Measurements from ENCODE around the gene GON4L. TPM values are rescaled to one million over a fixed set of nuclear protein-coding genes. Genes with fewer than 3 reads are reported as not detected.

The GON4L gene
- total RNA-seq, 1 experiment from 2014 or later, result 53.4 TPM

- Histone ChIP-seq H4K20me1 (ENCODE audit: control insufficient read depth, insufficient read depth, insufficient read length) (no peaks in the 10 kb centered on the region), H4K8ac (replicated peaks; ENCODE audit: insufficient read length, low read depth, low read length) (no peak overlapping the region), H3K56ac (ENCODE audit: insufficient read length, low read depth, low read length) (no peak overlapping the region), H2BK120ac (ENCODE audit: low read depth, low read length, poor library complexity, severe bottlenecking) (no peak overlapping the region), H3K4me2 (ENCODE audit: insufficient read depth, insufficient read length, low read length) (no peak overlapping the region), H3K4ac (ENCODE audit: low read depth, low read length) (no peak overlapping the region), H3K79me1 (ENCODE audit: insufficient read depth, low read depth, low read length, poor library complexity, severe bottlenecking) (no peaks in the 10 kb centered on the region), H2AK5ac (ENCODE audit: insufficient read length, low read length) (no peak overlapping the region), H2BK12ac (ENCODE audit: insufficient read length, low read depth, low read length) (no peak overlapping the region), H4K5ac (ENCODE audit: insufficient read length, low read depth, low read length) (no peak overlapping the region), H3K23me2 (ENCODE audit: insufficient read length, low read depth, low read length, poor library complexity, severe bottlenecking) (no peaks in the 10 kb centered on the region), H3T11ph (ENCODE audit: low read length) (no peak overlapping the region), H3K4me1 (ENCODE audit: insufficient read depth, low read length) (no peaks in the 10 kb centered on the region), H2BK20ac (ENCODE audit: low read depth, low read length, poor library complexity, severe bottlenecking) (no peak overlapping the region), H3K27me3 (ENCODE audit: insufficient read depth, low read length) (no peaks in the 10 kb centered on the region), H4K91ac (ENCODE audit: insufficient read length, low read depth, low read length) (no peak overlapping the region), H2BK5ac (ENCODE audit: insufficient read length, low read length) (no peak overlapping the region), H3K27ac (ENCODE audit: insufficient read length, low read depth, low read length) (peak overlapping the region; percentile 21), H3K9me3 (ENCODE audit: control insufficient read depth, low read depth, low read length) (no peaks in the 10 kb centered on the region), H3K79me2 (ENCODE audit: insufficient read depth, low read length) (no peaks in the 10 kb centered on the region; the same call in 1 of the 2 replicates), H3K23ac (ENCODE audit: insufficient read length, low read depth, low read length) (no peak overlapping the region), H2BK15ac (ENCODE audit: low read depth, low read length) (no peak overlapping the region), H3K9ac (ENCODE audit: extremely low read depth, insufficient read length, low read length) (no peak overlapping the region), H3K18ac (ENCODE audit: insufficient read length, low read depth, low read length) (peak overlapping the region; percentile 76), H2AFZ (ENCODE audit: low read length) (no peak overlapping the region), H3K14ac (ENCODE audit: insufficient read depth, low read length) (no peak overlapping the region)
- TF ChIP-seq, protein P1, sequence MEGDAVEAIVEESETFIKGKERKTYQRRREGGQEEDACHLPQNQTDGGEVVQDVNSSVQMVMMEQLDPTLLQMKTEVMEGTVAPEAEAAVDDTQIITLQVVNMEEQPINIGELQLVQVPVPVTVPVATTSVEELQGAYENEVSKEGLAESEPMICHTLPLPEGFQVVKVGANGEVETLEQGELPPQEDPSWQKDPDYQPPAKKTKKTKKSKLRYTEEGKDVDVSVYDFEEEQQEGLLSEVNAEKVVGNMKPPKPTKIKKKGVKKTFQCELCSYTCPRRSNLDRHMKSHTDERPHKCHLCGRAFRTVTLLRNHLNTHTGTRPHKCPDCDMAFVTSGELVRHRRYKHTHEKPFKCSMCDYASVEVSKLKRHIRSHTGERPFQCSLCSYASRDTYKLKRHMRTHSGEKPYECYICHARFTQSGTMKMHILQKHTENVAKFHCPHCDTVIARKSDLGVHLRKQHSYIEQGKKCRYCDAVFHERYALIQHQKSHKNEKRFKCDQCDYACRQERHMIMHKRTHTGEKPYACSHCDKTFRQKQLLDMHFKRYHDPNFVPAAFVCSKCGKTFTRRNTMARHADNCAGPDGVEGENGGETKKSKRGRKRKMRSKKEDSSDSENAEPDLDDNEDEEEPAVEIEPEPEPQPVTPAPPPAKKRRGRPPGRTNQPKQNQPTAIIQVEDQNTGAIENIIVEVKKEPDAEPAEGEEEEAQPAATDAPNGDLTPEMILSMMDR (conservative IDR thresholded peaks at IDR 0.05), result no peak
- no CpG with 5 or more reads among the region's 11 CpGs for WGBS (ENCODE audit: extremely low coverage, insufficient read length, low lambda C conversion rate)
- peak overlapping the region; percentile 1 to 96 (median 46); a peak in 5 of 7 replicates for H3K27ac Mint-ChIP-seq
- peaks cover 4 to 5% of the 10 kb centered on the region in 2 experiments; a peak in 3 of 5 replicates for H3K9me3 Mint-ChIP-seq
- H3K4me3 Mint-ChIP-seq, result no peak overlapping the region
- peaks cover 32 to 43% (median 33%) of the 10 kb centered on the region in 3 experiments for H3K36me3 Mint-ChIP-seq (ENCODE audit: insufficient read depth in 1 of 3, low read depth in 3 of 3)
- peak; percentile 36 for DNase-seq
- H3K4me1 Mint-ChIP-seq, result peaks cover 10 to 26% of the 10 kb centered on the region in 2 experiments
- no peaks in the 10 kb centered on the region for H3K27me3 Mint-ChIP-seq (ENCODE audit: low read depth)
Observed at GRCh38 chr1:155834296-155834926, 22.6 kb downstream of the GON4L start.
